A549 treated with CORT108297 at 1 μM for 4 hours (cell line): Measurements from ENCODE around the gene CRX. TPM values are rescaled to one million over a fixed set of nuclear protein-coding genes. Genes with fewer than 3 reads are reported as not detected.

Source experiments
- total RNA-seq: library from RNA; stranded (reverse); fragments of 200-300 nt; extraction: Qiagen RNA extraction; gene quantifications from 5 replicates; pipeline ENCODE4 v1.2.3, GENCODE V29; 2022

Gene CRX
- total RNA-seq, result not detected in 5 replicates

GRCh38 chr19:47821460-47822020 is at the start of gene CRX:
Gene CRX (plus strand): TSS chr19:47821937. CDS start chr19:47834444, 12,507 bp downstream.

GRCh38 chr19:47778049-47778953 is 43.4 kb upstream of the CRX start, which contains the start of gene SELENOW:
Gene SELENOW (plus strand): TSS chr19:47778703. CDS start chr19:47778786, 83 bp downstream.

GRCh38 chr19:47804451-47804850 is 17.3 kb upstream of the CRX start, which contains the start of gene TPRX1:
Gene TPRX1 (minus strand): TSS chr19:47804551. CDS start chr19:47804539, 12 bp downstream.

GRCh38 chr19:47858646-47859285 is 37.0 kb downstream of the CRX start, which contains the start of gene TPRX2:
Gene TPRX2 (plus strand): TSS chr19:47859235. CDS start chr19:47859247, 12 bp downstream.

GRCh38 chr19:47886010-47886559 is 64.3 kb downstream of the CRX start, which contains the start of gene SULT2A1:
Gene SULT2A1 (minus strand): TSS chr19:47886315. CDS start chr19:47886257, 58 bp downstream.

Other genes starting within 250 kb of the CRX start
- gene ZNF541, start 248.8 kb upstream of the CRX start, total RNA-seq, result not detected in 5 replicates
- gene BICRA, start 212.8 kb upstream of the CRX start, total RNA-seq, result 10.7 to 16.1 TPM (median 13.6 TPM) in 5 replicates
- gene EHD2, start 108.5 kb upstream of the CRX start, total RNA-seq, result 119 to 156 TPM (median 141 TPM) in 5 replicates
- gene NOP53, start 76.4 kb upstream of the CRX start, total RNA-seq, result 239 to 288 TPM (median 245 TPM) in 5 replicates
- 96.0 to 171 TPM (median 161 TPM) in 5 replicates for gene SELENOW, start 43.2 kb upstream of the CRX start, total RNA-seq
- not detected in 5 replicates for gene TPRX1, start 17.4 kb upstream of the CRX start, total RNA-seq
- gene TPRX2, start 37.3 kb downstream of the CRX start, total RNA-seq, result not detected in 5 replicates
- not detected in 5 replicates for gene SULT2A1, start 64.4 kb downstream of the CRX start, total RNA-seq
- gene BSPH1, start 170.2 kb downstream of the CRX start, total RNA-seq, result not detected in 5 replicates
- gene ELSPBP1, start 172.7 kb downstream of the CRX start, total RNA-seq, result not detected in 5 replicates
- not detected in 5 replicates for gene CABP5, start 222.1 kb downstream of the CRX start, total RNA-seq